Stimulated activated CD8-positive, alpha-beta memory T cell treated with anti-CD3 and anti-CD28 coated beads, Interleukin-7, amount 100 ng/mL, for 48 hours (primary cell): ENCODE data around the gene HNRNPCL1.
"Not testable (repeated sequence)": the region's sequence is repeated elsewhere in the genome, so short reads cannot be mapped to it uniquely, and the experiment has no call there.

Experiments
- DNase-seq, 2 donors: peaks; one replicate each; pipeline ENCODE4 v3.0.0-alpha.2; 2020; ENCODE audit warnings: low read depth in 1 of 2; ENCODE audit errors: extremely low read depth in 1 of 2

HNRNPCL1 gene

DNA sequence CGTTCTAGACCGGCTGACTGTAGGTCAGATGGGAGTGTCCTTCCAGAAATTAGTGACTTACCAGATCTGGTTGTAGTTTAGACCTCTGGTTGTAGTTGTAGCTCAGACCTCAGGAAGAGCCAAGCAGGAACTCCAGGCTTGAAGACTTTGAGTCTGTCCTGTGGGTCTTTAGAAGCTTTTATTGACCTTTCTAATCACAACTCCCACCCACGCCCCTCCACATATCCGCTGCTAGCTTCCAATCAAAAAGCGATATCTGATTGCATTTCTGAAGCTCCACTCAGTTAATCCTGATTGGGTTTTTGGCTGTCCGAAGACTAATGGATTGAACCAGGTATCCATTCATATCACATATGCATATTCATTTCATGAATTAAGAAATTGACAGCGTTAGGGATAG, at the start of gene HNRNPCL1:
Gene HNRNPCL1 (minus strand): TSS at position 101 of the 400 bp plus-strand sequence. CDS start 431 bp downstream, outside the sequence.
- not testable (repeated sequence) for DNase-seq

DNA sequence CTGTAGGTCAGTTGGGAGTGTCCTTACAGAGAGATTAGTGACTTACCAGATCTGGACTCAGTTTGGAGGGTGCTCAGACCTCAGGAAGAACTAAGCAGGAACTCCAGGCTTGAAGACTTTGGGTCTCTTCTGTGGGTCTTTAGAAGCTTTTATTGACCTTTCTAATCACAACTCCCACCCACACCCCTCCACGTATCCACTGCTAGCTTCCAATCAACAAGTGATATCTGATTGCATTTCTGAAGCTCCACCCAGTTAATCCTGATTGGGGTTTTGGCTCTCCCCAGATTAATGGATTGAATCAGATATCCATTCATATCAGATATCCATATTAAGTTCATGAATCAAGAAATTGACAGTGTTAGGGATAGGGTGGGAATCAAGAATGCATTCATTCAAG, 49.6 kb upstream of the HNRNPCL1 start, which contains the start of gene PRAMEF10:
Gene PRAMEF10 (minus strand): TSS at position 101 of the 400 bp plus-strand sequence. CDS start 2,423 bp downstream, outside the sequence.
- not testable (repeated sequence) for DNase-seq

DNA sequence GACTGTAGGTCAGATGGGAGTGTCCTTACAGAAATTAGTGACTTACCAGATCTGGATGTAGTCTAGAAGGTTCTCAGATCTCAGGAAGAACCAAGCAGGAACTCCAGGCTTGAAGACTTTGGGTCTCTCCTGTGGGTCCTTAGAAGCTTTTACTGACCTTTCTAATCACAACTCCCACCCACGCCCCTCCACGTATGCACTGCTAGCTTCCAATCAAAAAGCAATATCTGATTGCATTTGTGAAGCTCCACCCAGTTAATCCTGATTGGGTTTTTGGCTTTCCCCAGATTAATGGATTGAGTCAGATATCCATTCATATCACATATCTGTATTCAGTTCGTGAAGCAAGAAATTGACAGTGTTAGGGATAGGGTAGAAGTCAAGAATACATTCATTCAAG, 37.6 kb upstream of the HNRNPCL1 start, which contains the start of gene PRAMEF4:
Gene PRAMEF4 (minus strand): TSS at position 101 of the 400 bp plus-strand sequence. CDS start 2,807 bp downstream, outside the sequence.
- not testable (repeated sequence) for DNase-seq

DNA sequence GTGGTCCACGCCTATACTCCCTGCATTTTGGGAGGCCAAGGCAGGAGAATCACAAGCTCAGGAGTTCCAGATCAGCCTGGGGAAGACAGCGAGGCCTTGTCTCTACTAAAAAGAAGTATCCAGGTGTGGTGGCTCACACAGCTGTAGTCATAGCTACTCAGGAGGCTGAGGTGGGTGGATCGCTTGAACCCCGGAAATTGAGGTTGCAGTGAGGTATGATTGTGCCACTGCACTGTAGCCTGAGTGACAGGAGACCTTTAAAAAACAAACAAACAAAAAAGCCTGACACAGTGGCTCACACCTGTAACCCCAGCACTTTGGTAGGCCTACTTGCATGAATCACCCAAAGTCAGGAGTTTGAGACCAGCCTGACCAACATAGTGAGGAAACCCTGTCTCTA, 29.9 kb upstream of the HNRNPCL1 start:
- DNase-seq: not testable (repeated sequence)

DNA sequence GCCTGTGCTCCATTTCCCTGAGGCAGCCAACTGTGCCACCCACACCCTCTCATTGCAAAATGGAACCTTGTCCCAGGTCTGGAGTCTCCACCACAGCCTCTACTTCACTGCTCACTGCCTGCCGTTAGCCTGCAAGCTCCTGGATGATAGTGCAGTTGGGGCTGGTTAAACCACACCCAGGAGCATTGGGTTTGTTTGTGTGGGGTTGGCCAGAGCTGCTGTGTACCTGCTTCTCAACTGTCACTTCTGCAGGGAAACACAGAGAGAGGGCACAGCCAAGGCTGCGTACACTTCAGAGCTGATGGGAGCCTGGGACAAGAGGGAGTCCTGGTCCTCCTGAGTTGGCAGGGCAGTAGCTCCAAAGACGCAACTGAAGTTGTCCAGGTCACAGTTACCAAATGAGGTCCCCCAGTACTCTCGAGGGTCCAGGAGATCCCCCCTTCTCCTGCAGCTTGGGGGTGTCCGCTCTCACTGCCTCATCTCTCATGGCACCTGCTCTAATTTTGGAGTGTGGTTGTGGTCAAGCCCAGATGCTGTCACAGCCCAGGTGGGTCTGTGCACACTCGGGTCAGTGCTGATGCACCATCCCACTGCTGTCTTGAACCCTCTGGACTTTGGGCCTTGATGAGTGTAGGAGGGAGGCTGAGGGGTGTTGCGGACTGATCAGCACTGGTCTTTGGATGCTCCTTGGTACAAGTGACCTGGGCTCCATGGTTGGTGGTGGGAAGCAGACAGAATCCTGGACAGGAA, 14.8 kb upstream of the HNRNPCL1 start:
- DNase-seq: not testable (repeated sequence)

DNA sequence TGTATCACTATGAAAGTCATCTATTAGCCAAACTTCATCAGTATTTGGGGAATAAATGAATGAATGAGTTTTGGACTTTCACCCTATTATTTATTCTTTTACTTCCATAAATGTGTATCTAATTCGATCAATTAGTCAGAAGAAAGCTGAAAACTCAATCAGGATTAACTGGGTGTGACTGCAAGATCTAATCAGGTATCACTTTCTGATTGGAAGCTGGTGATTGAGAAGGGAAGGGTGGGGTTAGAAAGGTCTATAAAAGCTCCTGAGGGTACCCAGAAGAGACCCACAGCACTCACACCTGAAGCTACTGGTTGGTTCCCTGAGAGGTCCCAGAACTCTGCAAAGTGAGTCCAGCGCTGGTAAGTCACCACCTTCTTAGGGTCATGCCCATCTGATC, 8.3 kb upstream of the HNRNPCL1 start, which contains the start of gene PRAMEF2:
Gene PRAMEF2 (plus strand): TSS at position 301 of the 400 bp plus-strand sequence. CDS start 1,924 bp downstream, outside the sequence.
- DNase-seq: not testable (repeated sequence)

DNA sequence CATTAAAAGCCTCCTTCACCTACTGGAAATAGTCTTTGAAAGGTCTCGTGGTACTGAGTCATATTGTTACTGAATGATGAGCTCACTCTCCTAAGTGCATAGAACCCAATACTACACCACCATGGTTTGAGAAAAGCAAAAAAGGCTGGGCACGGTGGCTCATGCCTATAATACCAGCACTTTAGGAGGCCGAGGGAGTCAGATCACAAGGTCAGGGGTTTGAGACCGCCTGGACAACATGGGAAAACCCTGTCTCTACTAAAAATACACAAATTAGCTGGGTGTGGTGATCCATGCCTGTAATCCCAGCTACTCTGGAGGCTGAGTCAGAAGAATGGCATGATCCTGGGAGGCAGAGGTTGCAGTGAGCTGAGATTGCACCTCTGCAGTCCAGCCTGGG, 3.3 kb upstream of the HNRNPCL1 start:
- DNase-seq: no peak

DNA sequence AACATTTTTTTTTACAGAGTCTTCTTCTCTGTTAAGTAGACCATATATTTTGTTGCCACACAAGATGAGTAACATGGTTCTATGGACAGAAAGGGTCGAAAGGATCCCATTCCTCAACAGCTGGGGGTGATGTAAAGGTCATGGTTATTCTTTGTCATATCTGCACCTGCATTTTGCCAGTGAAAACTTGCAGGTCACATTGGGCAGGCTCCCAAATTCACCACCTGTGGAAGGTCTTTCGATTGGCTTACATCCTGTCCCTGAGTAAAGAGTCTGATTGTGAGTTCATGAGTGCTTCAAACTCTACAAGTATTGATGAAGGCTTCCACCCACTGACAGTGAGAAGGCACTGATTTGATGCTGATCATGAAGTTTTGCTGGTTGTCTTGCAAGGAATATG, 15.3 kb downstream of the HNRNPCL1 start:
- not testable (repeated sequence) for DNase-seq

DNA sequence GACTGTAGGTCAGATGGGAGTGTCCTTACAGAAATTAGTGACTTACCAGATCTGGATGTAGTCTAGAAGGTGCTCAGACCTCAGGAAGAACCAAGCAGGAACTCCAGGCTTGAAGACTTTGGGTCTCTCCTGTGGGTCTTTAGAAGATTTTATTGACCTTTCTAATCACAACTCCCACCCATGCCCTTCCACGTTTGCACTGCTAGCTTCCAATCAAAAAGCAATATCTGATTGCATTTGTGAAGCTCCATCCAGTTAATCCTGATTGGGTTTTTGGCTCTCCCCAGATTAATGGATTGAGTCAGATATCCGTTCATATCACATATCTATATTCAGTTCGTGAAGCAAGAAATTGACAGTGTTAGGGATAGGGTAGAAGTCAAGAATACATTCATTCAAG, 17.2 kb downstream of the HNRNPCL1 start, which contains the start of gene PRAMEF11:
Gene PRAMEF11 (minus strand): TSS at position 101 of the 400 bp plus-strand sequence. CDS start 2,621 bp downstream, outside the sequence.
- DNase-seq: not testable (repeated sequence)

DNA sequence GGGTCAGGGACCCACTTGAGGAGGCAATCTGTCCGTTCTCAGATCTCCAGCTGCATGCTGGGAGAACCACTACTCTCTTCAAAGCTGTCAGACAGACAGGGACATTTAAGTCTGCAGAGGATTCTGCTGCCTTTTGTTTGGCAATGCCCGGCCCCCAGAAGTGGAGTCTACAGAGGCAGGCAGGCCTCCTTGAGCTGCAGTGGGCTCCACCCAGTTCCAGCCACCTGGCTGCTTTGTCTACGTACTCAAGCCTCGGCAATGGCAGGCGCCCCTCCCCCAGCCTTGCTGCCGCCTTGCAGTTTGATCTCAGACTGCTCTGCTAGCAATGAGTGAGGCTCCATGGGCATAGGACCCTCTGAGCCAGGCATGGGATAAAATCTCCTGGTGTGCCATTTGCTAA, 29.5 kb downstream of the HNRNPCL1 start:
- DNase-seq: not testable (repeated sequence)

DNA sequence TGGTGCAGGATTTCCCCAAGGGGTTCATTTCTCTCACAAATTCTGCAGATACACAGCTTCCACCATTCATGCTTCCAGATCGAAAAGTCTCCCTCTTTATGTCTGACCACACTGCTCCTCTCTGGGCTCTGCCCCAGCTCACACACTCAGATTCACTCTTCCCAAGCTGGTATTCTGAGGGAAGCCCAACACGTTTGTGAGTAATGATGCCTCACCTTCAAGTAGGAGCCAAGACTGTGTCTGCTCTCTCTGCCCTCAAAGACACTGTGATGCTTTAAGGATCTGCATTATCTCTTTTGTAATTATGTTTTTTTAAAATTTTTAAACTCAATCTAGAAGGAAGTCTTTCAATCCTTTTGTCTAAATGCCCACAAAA, 37.1 kb downstream of the HNRNPCL1 start:
- no peak for DNase-seq

DNA sequence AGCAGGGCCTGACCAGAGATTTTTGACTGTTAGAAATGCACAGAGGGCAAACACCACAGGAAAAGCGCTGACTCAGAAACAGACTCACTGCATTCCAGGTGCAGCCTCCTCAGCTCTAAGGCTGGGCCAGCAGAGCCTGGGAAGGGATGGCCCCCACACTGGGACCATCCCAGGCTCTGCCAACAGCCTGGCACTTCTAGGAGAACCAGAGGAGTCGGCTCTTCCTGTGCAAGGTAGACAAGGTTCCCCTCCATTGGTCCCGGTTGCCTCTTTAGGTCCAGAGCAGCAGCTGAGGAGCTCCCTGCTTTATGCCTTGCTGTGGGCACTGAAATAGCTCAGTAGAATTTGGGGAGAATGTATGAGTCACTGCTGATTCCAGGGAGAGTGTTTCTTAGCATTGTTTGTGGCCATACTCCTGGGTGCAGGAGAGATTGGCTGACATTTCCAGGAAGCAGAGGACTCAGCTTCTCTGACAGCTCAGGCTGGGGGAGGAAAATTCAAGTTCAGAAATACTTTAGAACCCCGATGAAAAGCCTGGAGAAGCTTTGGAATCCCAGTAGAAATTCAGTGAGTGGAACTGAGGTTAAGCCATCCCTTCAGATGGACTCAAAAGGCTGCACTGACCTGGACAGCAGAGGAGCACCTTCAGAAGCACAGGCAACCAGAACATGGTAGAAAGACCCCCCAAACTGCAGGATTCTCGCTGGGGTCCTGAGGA, 37.7 kb downstream of the HNRNPCL1 start:
- DNase-seq: no peak

DNA sequence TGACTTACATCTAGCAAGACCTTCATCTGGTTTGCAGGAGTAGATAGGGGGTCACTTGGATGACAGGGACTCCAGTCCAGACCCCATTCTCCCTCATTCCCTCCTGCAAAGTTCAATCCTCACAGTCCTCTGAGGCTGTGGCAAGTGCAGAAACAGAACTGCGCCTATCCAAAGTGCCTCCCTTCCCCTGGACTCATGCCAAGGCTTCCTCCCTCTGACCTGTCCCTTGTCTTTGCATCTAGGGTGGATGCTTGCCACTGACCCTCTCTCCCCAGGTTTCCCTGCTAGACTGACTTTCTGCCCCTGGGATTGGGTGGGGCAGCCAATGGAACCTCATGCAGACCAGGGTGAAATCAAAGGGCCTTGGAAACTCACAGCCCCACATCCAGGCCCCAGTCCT, 38.6 kb downstream of the HNRNPCL1 start:
- no peak for DNase-seq

DNA sequence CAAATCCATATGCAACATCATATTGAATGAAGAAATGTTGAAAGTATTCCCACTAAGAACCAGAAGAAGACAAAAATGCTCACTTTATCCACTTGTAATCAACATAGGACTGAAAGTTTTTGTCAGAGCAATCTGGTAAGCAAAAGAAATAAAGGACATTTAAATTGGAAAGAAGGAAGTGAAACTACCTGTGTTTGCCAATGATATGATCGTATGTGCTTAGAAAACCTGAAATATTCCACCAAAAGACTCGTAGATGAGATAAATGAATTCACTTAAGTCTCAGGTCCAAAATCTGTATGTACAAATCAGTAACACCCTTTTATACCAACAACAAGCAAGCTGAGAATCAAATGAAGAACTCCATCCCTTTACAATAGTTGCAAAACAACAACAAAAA, 48.8 kb downstream of the HNRNPCL1 start:
- no peak for DNase-seq

DNA sequence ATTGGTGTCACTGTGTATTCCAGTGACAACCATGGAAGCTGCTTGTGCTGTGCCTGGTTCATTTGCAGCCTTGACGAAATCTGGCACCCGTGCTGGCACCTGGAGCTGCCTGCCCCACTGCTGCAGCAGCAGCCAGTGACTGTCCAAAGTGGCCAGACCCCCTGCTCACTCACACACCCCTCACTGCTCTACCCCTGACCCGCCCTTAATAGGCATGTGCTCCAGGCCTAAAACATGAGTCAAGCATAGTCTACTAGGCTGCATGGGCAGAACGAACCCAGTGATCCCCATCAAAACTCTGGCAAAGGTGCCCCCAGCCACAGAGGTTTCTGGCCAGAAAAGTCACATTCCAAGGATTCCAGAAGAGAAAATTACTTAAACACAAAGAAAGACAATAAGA, 49.6 kb downstream of the HNRNPCL1 start:
- DNase-seq: no peak
